SK-N-MC (cell line): Measurements from ENCODE around the gene RAB40B.
A peak's percentile ranks its signal among the peaks of the same experiment; 100 is the strongest.

Source experiments
- DNase-seq: peaks from one replicate; pipeline ENCODE4 v3.0.0-alpha.2; 2011; ENCODE audit warnings: low read depth, low spot score
- H3K27ac ChIP-seq: fragments of 200-600 bp; sonication (generic); 2 replicates; pipeline ENCODE4 v1.5.1; 2016; ENCODE audit warnings: mixed run types
- H3K36me3 ChIP-seq: fragments of 200-600 bp; sonication (generic); 2 replicates; pipeline ENCODE4 v1.6.1; 2017; ENCODE audit warnings: antibody characterized with exemption, low read length, mixed read lengths; ENCODE audit not compliant: insufficient read depth
- H3K4me3 ChIP-seq: fragments of 200-600 bp; sonication (generic); 2 replicates; pipeline ENCODE4 v1.5.1; 2016
- H3K9ac ChIP-seq: fragments of 200-600 bp; sonication (generic); 2 replicates; pipeline ENCODE4 v1.8.0; 2017; ENCODE audit warnings: mixed run types, mixed read lengths; ENCODE audit not compliant: insufficient read length
- H3K9me3 ChIP-seq: fragments of 200-600 bp; sonication (generic); 2 replicates; pipeline ENCODE4 v1.6.1; 2017; ENCODE audit warnings: low read depth, mild to moderate bottlenecking, antibody characterized with exemption, low read length, moderate library complexity, mixed read lengths
- EZH2 ChIP-seq: fragments of 200-600 bp; sonication (generic); IDR thresholded peaks from one replicate; pipeline ENCODE4 v1.6.1; 2017; ENCODE audit warnings: antibody characterized with exemption
- FOXP2 ChIP-seq: optimal IDR thresholded peaks from 2 replicates; pipeline ENCODE3; 2011; ENCODE audit warnings: mild to moderate bottlenecking, moderate library complexity; ENCODE audit not compliant: insufficient read depth; ENCODE audit errors: extremely low read length, control extremely low read depth
- POLR2AphosphoS5 ChIP-seq: IDR thresholded peaks from 2 replicates; pipeline ENCODE4 v1.6.1; 2012; ENCODE audit warnings: mild to moderate bottlenecking, low read depth, low read length, borderline replicate concordance

Gene RAB40B

DNA sequence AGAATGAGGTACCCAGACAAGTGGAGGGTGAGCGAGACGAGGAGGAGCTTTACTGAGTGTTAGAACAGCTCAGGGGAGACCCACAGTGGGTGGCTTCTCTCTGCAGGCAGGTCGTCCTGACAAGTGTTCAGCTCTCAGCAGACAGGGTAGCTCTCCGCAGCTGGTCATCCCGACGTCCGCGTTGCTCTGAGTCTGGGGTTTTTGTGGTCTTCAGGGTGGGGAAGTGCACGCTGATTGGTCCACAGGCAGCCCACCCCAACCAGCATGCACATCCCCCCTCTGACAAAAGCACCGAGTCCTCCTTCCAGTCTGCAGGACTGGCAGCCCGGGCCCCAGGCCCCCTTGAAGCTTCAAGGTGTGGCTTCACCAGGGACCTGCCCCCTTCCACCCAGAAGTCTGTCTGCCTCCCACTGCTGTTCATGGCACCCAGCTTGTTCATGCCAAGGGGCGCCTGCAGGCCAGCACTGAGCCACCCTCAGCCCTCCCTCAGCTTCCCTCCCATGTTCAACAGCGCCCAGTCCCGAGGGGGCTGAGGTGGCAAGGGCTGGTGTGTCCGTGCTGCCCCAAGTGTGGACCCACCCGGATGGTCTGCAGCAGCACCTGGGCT lies 30.4 kb downstream of the RAB40B start:
- Histone ChIP-seq H3K9me3 (no peaks in the 10 kb centered on the region), H3K4me3 (no peak overlapping the region), H3K9ac (no peak overlapping the region), H3K27ac (no peak overlapping the region), H3K36me3 (no peaks in the 10 kb centered on the region)
- no peak for TF ChIP-seq FOXP2
- TF ChIP-seq EZH2: no peak
- TF ChIP-seq POLR2AphosphoS5: no peak
- DNase-seq: no peak

DNA sequence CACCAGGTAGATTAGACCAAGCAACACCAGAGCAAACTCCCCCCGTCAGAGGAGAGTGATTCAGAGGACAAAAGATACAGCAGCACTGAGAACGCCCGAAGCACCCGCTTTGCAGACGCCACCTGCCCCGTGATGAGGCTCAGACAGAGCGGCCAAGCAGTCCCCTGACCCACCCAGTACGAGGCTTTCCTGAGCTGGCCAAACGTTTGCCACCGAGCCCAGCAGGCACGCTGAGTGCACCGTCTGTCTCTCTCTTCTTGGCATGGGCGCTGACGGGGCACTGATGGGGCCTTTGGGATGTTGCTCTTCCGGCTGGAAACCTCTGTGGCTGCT lies 30.9 kb downstream of the RAB40B start:
- Histone ChIP-seq H3K4me3 (no peak overlapping the region), H3K9me3 (no peaks in the 10 kb centered on the region), H3K27ac (no peak overlapping the region), H3K9ac (no peak overlapping the region), H3K36me3 (no peaks in the 10 kb centered on the region)
- no peak for TF ChIP-seq FOXP2
- TF ChIP-seq EZH2: no peak
- no peak for TF ChIP-seq POLR2AphosphoS5
- no peak for DNase-seq

GRCh38 chr17:82666931-82667667 lies 31.4 kb downstream of the RAB40B start:
- Histone ChIP-seq H3K36me3 (no peaks in the 10 kb centered on the region), H3K9ac (no peak overlapping the region), H3K4me3 (no peak overlapping the region), H3K9me3 (no peaks in the 10 kb centered on the region), H3K27ac (no peak overlapping the region)
- TF ChIP-seq FOXP2: no peak
- TF ChIP-seq POLR2AphosphoS5: no peak
- no peak for TF ChIP-seq EZH2
- DNase-seq: no peak

DNA sequence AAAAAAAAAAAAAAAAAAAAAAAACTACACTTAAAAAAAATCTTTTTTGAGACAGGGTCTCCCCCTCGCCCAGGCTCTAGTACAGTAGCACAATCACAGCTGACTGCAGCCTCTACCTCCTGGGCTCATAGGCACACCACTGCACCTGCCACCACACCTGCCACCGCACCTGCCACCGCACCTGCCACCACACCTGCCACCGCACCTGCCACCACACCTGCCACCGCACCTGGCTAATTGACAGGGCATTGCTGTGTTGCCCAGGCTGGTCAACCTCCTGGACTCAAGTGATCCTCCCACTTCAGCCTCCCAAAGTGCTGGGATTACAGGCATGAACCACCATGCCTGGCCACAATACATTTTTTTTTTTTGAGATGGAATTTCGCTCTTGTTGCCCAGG lies 32.6 kb downstream of the RAB40B start:
- Histone ChIP-seq H3K4me3 (no peak overlapping the region), H3K27ac (no peak overlapping the region), H3K9me3 (no peaks in the 10 kb centered on the region), H3K36me3 (no peaks in the 10 kb centered on the region), H3K9ac (no peak overlapping the region)
- TF ChIP-seq FOXP2 (no peak), EZH2 (no peak), POLR2AphosphoS5 (no peak)
- DNase-seq: no peak

DNA sequence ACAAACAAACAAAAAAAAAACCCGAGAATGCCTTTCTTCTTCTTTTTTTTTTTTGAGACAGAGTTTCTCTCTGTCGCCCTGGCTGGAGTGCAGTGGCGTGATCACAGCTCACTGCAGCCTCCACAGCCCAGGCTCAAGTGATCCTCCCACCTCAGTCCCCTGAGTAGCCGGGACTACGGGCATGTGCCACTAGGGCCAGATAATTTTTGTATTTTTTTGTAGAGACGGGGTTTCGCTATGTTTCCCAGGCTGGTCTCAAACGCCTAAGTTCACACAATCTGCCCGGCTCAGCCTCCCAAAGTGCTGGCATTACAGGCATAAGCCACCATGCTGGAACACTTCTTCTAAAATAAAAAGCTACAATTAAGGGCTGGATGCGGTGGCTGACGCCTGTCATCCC lies 33.3 kb downstream of the RAB40B start:
- Histone ChIP-seq H3K36me3 (no peaks in the 10 kb centered on the region), H3K9me3 (no peaks in the 10 kb centered on the region), H3K4me3 (no peak overlapping the region), H3K27ac (no peak overlapping the region; the same call in 1 of the 2 replicates), H3K9ac (no peak overlapping the region)
- TF ChIP-seq FOXP2 (no peak), EZH2 (no peak), POLR2AphosphoS5 (no peak)
- DNase-seq: no peak

DNA sequence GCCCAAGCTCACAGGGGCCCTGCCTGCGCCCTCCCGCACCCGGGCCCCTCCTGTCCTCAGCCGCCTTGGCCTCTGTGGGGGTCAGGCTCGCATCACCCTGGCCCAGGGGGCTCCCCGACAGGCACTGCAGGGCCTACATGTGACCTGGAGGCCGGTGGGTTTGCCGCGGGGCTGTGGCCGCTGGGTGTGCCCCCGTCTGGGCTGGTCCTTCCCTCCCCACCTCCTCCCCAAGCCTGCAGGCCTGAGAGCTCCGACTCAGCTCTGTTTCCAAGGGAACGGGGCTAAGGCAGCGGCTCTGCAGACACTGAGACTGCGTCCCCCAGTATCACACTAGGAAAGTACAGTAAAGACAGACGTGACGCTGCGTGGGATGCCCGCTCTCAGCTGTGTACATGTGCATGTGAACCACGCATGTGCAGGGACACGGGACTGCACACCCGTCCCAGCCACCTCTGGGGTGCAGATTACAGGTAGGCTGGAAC lies 33.8 kb downstream of the RAB40B start:
- Histone ChIP-seq H3K9ac (no peak overlapping the region), H3K36me3 (no peaks in the 10 kb centered on the region), H3K9me3 (no peaks in the 10 kb centered on the region), H3K27ac (no peak overlapping the region), H3K4me3 (peak overlapping the region; percentile 18; the same call in 1 of the 2 replicates)
- TF ChIP-seq EZH2 (no peak), POLR2AphosphoS5 (no peak), FOXP2 (no peak)
- no peak for DNase-seq

DNA sequence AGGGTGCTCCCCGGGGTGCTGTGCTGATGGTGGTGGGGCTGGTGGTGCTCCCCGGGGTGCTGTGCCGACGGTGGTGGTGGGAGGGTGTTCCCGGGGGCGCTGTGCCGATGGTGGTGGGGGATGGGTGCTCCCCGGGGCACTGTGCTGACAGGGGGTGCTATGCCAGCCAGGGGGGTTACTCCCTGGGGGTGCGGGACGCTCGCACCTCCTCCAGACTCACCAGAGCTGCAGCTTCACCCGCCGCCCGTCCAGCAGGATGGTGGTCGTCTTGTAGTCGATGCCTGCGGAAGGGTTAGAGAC lies 34.3 kb downstream of the RAB40B start:
- no peak for TF ChIP-seq FOXP2
- TF ChIP-seq EZH2: no peak
- no peak for TF ChIP-seq POLR2AphosphoS5
- DNase-seq: no peak

GRCh38 chr17:82663381-82664275 lies 34.9 kb downstream of the RAB40B start:
- no peak overlapping the region for H3K27ac ChIP-seq
- H3K9ac ChIP-seq: no peak overlapping the region
- TF ChIP-seq EZH2 (no peak), POLR2AphosphoS5 (no peak), FOXP2 (no peak)
- no peaks in the 10 kb centered on the region for H3K9me3 ChIP-seq
- peak overlapping the region; percentile 18; the same call in 1 of the 2 replicates for H3K4me3 ChIP-seq
- DNase-seq: no peak
- no peaks in the 10 kb centered on the region for H3K36me3 ChIP-seq

More for the DNA sequence above, 34.3 kb downstream of the RAB40B start:
- Histone ChIP-seq H3K9me3 (no peaks in the 10 kb centered on the region), H3K27ac (no peak overlapping the region), H3K9ac (no peak overlapping the region), H3K4me3 (peak overlapping the region; percentile 18; the same call in 1 of the 2 replicates), H3K36me3 (no peaks in the 10 kb centered on the region)
